Astrocyte of the cerebellum (primary cell): ENCODE results near the gene PRSS56.

Experiments used
- DNase-seq: peaks from one replicate; pipeline ENCODE4 v3.0.0-alpha.2; 2011; ENCODE audit warnings: low read depth
- H3K4me3 ChIP-seq: 2 replicates; pipeline ENCODE4 v1.5.1; 2011; ENCODE audit warnings: mild to moderate bottlenecking, low read depth, low read length, moderate library complexity
- in situ Hi-C: cut with HindIII; loops from 2 replicates; pipeline ENCODE4 v1.10.0; 2017; ENCODE audit warnings: low sequenced_read_pairs
- TF ChIP-seq, protein P1 (sequence below): IDR thresholded peaks from 2 replicates; pipeline ENCODE4 v1.5.1; 2012; ENCODE audit warnings: low read length, low read depth, moderate library complexity, mild to moderate bottlenecking; ENCODE audit errors: missing control alignments

PRSS56 gene

DNA sequence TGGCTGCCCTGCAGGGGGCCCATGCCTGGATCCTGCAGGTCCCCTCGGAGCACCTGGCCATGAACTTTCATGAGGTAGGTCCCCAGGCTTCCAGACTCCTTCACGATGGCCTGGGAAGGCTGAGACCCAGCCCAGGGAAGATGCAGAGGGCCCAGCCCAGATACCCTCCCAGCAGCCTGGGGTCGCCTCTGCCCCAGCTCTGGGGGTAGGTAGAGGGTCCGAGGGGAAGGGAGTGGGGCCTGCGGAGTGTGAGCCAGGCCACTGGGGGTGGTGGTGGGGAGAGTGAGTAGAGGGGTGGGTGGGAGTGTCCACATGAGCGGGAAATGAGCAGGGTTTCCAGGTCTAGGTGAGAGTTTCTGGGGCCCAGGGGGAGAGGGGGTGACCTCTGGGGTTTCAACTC lies 4.6 kb downstream of the PRSS56 start:
- DNase-seq = no peak
- in situ Hi-C loops = no loop called here
- TF ChIP-seq, protein P1, sequence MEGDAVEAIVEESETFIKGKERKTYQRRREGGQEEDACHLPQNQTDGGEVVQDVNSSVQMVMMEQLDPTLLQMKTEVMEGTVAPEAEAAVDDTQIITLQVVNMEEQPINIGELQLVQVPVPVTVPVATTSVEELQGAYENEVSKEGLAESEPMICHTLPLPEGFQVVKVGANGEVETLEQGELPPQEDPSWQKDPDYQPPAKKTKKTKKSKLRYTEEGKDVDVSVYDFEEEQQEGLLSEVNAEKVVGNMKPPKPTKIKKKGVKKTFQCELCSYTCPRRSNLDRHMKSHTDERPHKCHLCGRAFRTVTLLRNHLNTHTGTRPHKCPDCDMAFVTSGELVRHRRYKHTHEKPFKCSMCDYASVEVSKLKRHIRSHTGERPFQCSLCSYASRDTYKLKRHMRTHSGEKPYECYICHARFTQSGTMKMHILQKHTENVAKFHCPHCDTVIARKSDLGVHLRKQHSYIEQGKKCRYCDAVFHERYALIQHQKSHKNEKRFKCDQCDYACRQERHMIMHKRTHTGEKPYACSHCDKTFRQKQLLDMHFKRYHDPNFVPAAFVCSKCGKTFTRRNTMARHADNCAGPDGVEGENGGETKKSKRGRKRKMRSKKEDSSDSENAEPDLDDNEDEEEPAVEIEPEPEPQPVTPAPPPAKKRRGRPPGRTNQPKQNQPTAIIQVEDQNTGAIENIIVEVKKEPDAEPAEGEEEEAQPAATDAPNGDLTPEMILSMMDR = no peak
- no peak overlapping the region for H3K4me3 ChIP-seq

DNA sequence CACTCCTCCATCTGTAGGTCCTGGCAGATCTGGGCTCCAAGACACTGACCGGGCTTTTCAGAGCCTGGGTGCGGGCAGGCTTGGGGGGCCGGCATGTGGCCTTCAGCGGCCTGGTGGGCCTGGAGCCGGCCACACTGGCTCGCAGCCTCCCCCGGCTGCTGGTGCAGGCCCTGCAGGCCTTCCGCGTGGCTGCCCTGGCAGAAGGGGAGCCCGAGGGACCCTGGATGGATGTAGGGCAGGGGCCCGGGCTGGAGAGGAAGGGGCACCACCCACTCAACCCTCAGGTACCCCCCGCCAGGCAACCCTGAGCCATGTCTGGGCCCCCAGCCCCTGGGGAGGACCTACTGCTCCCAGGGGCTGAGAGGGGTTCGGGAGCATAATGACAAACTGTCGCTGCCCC lies 5.0 kb downstream of the PRSS56 start:
- no peak overlapping the region for H3K4me3 ChIP-seq
- DNase-seq = no peak
- in situ Hi-C loops = no loop called here
- TF ChIP-seq, protein P1 = no peak

- H3K4me3 ChIP-seq = no peak within 1 kb of the TSS
- TF ChIP-seq, protein P1 = no peak
- in situ Hi-C loops = no loop called here
- no peak for DNase-seq
Measured at GRCh38 chr2:232525791-232526371, 5.7 kb downstream of the PRSS56 start, which contains the start of gene CHRND. TSS of gene CHRND (plus strand) at chr2:232526160. CDS start at chr2:232526216, 56 bp downstream.

GRCh38 chr2:232526372-232526941 lies 6.3 kb downstream of the PRSS56 start:
- in situ Hi-C loops = no loop called here
- TF ChIP-seq, protein P1 = no peak
- H3K4me3 ChIP-seq = no peak overlapping the region
- no peak for DNase-seq

- DNase-seq = no peak
- TF ChIP-seq, protein P1 = no peak
- in situ Hi-C loops = no loop called here
- no peak overlapping the region for H3K4me3 ChIP-seq
Measured at GRCh38 chr2:232527905-232528470, 7.8 kb downstream of the PRSS56 start.

GRCh38 chr2:232528746-232529460 lies 8.7 kb downstream of the PRSS56 start:
- no peak overlapping the region for H3K4me3 ChIP-seq
- TF ChIP-seq, protein P1 = no peak
- no peak for DNase-seq
- in situ Hi-C loops = no loop called here
